Stimulated activated CD8-positive, alpha-beta memory T cell treated with anti-CD3 and anti-CD28 coated beads, Interleukin-15, amount 100 ng/mL, for 1 hour (primary cell): ENCODE results near the gene ELP5.

Source experiments
- DNase-seq: peaks from one replicate; pipeline ENCODE4 v3.0.0-alpha.2; 2020; ENCODE audit warnings: low read depth

Gene ELP5

GRCh38 chr17:7285679-7286078 is 33.7 kb downstream of the ELP5 start:
- no peak for DNase-seq

- DNase-seq = no peak
Measured at GRCh38 chr17:7289256-7290032, 37.4 kb downstream of the ELP5 start.

GRCh38 chr17:7290166-7290565 is 38.2 kb downstream of the ELP5 start:
- DNase-seq = no peak

GRCh38 chr17:7290685-7291084 is 38.7 kb downstream of the ELP5 start:
- DNase-seq = no peak

GRCh38 chr17:7292194-7292593 is 40.2 kb downstream of the ELP5 start:
- DNase-seq = no peak

GRCh38 chr17:7292729-7293128 is 40.7 kb downstream of the ELP5 start:
- no peak for DNase-seq

GRCh38 chr17:7293159-7293558 is 41.1 kb downstream of the ELP5 start:
- DNase-seq = no peak

GRCh38 chr17:7293816-7294613 is 42.0 kb downstream of the ELP5 start:
- DNase-seq = no peak

GRCh38 chr17:7294614-7295153 is 42.7 kb downstream of the ELP5 start, which contains the start of gene YBX2:
Gene YBX2 (minus strand): TSS chr17:7294639. CDS start chr17:7294500, 139 bp downstream.
- peak; percentile 45 for DNase-seq

- DNase-seq = no peak
Measured at GRCh38 chr17:7295230-7296180, 43.5 kb downstream of the ELP5 start.

- DNase-seq = peak; percentile 26
Measured at GRCh38 chr17:7296189-7296861, 44.3 kb downstream of the ELP5 start.

GRCh38 chr17:7304179-7304578 is 52.2 kb downstream of the ELP5 start:
- DNase-seq = no peak

- DNase-seq = peak; percentile 100
Measured at GRCh38 chr17:7306911-7307685, 55.1 kb downstream of the ELP5 start, which contains the start of gene EIF5A. Gene EIF5A (plus strand): TSS chr17:7307628. CDS start chr17:7309636, 2,008 bp downstream.

GRCh38 chr17:7307686-7308624 is 55.9 kb downstream of the ELP5 start:
- DNase-seq = no peak

GRCh38 chr17:7308625-7309433 is 56.8 kb downstream of the ELP5 start:
- peak; percentile 69 for DNase-seq
